B cell (primary cell): ENCODE measurements around the gene ITGB8. TPM values are rescaled to one million over a fixed set of nuclear protein-coding genes. Genes with fewer than 3 reads are reported as not detected.

Experiments used
- ATAC-seq: fragments of 200-7000 bp; cut with Tn5 transposase; one replicate; pipeline ENCODE4 v1.10.0; 2021; ENCODE audit warnings: low read depth, mild to moderate bottlenecking, moderate number of reproducible peaks, moderate library complexity
- CTCF ChIA-PET: fragments of 350-600 bp; sonication (Branson Sonifier 250); formaldehyde crosslinking; loops from one replicate; lab custom pipeline; 2021; ENCODE audit warnings: antibody characterized with exemption, inconsistent platforms; lab: Charles Lee
- POLR2A ChIA-PET: fragments of 350-600 bp; sonication (Branson Sonifier 250); formaldehyde crosslinking; loops from one replicate; lab custom pipeline; 2021; ENCODE audit warnings: antibody characterized with exemption; lab: Charles Lee
- DNase-seq: peaks from one replicate; pipeline ENCODE4 v3.0.0; 2013
- H2AFZ ChIP-seq: 2 replicates; pipeline ENCODE4 v1.6.1; 2012; ENCODE audit warnings: mild to moderate bottlenecking, low read depth, low read length; ENCODE audit not compliant: insufficient read depth, poor library complexity, severe bottlenecking
- H3K27ac ChIP-seq, 2 donors: 1 replicate in 1 of 2; 2 replicates in 1 of 2; pipeline ENCODE4 v1.5.1; 2012 to 2013; ENCODE audit warnings: low read length in 2 of 2, mild to moderate bottlenecking in 2 of 2, moderate library complexity in 1 of 2
- H3K27me3 ChIP-seq, 4 experiments: fragments of 200-600 bp in 1 of 4; sonication (generic) in 1 of 4; replicated peaks in 1 of 4; 1 replicate in 2 of 4; 2 replicates in 2 of 4; pipeline versions ENCODE4 v1.6.1 to v1.7.0; 2013 to 2016; ENCODE audit warnings: low read length in 3 of 4, mild to moderate bottlenecking in 2 of 4, mixed read lengths in 1 of 4, moderate library complexity in 1 of 4; ENCODE audit not compliant: insufficient read depth in 4 of 4, control insufficient read depth in 3 of 4; ENCODE audit errors: control extremely low read depth in 1 of 4
- H3K36me3 ChIP-seq, 2 experiments: replicated peaks in 1 of 2; 1 replicate in 1 of 2; 2 replicates in 1 of 2; pipeline versions ENCODE4 v1.6.1 to v1.7.1; 2013; ENCODE audit warnings: low read length in 1 of 2; ENCODE audit not compliant: insufficient read depth in 2 of 2, control insufficient read depth in 1 of 2; ENCODE audit errors: control extremely low read depth in 1 of 2, extremely low read depth in 1 of 2
- H3K4me1 ChIP-seq, 2 donors: fragments of 200-600 bp in 1 of 2; sonication (generic) in 1 of 2; 1 replicate in 1 of 2; 2 replicates in 1 of 2; pipeline versions ENCODE4 v1.5.1 to v1.6.1; 2013 to 2017; ENCODE audit warnings: low read length in 2 of 2; ENCODE audit not compliant: control insufficient read depth in 2 of 2, insufficient read depth in 2 of 2
- H3K4me2 ChIP-seq: replicated peaks from 2 replicates; pipeline ENCODE3; 2012; ENCODE audit warnings: mild to moderate bottlenecking, low read depth, low read length; ENCODE audit not compliant: poor library complexity, severe bottlenecking
- H3K4me3 ChIP-seq, 5 experiments: fragments of 200-600 bp in 1 of 5; sonication (generic) in 1 of 5; 1 replicate in 3 of 5; 2 replicates in 2 of 5; pipeline versions ENCODE4 v1.5.1 to v1.7.0; 2011 to 2016; ENCODE audit warnings: low read length in 4 of 5, mild to moderate bottlenecking in 4 of 5, low read depth in 2 of 5, control low read depth in 1 of 5, moderate library complexity in 1 of 5; ENCODE audit not compliant: insufficient read depth in 1 of 5; ENCODE audit errors: control extremely low read depth in 1 of 5, extremely low read depth in 1 of 5
- H3K79me2 ChIP-seq: fragments of 200-600 bp; sonication (generic); one replicate; pipeline ENCODE4 v1.6.0; 2016; ENCODE audit warnings: low read length; ENCODE audit not compliant: control insufficient read depth, insufficient read depth
- H3K9ac ChIP-seq: fragments of 200-600 bp; sonication (generic); 2 replicates; pipeline ENCODE4 v1.6.1; 2017; ENCODE audit warnings: mild to moderate bottlenecking, low read length, moderate library complexity
- H3K9me3 ChIP-seq, 3 donors: one replicate each; pipeline versions ENCODE4 v1.6.1 to v1.7.1; 2013; ENCODE audit warnings: low read length in 2 of 3; ENCODE audit not compliant: control insufficient read depth in 2 of 3, insufficient read depth in 1 of 3; ENCODE audit errors: control extremely low read depth in 1 of 3
- H4K20me1 ChIP-seq: 2 replicates; pipeline ENCODE4 v1.6.0; 2012; ENCODE audit warnings: mild to moderate bottlenecking, low read length; ENCODE audit not compliant: insufficient read depth, control insufficient read depth, poor library complexity, severe bottlenecking
- H3K27ac Mint-ChIP-seq: one replicate; pipeline ENCODE4 v1.8.0; 2021; ENCODE audit warnings: mixed read lengths
- H3K27me3 Mint-ChIP-seq: one replicate; pipeline ENCODE4 v1.8.0; 2021; ENCODE audit warnings: mixed read lengths
- H3K4me1 Mint-ChIP-seq: one replicate; pipeline ENCODE4 v1.8.0; 2021; ENCODE audit warnings: mixed read lengths
- H3K4me3 Mint-ChIP-seq: one replicate; pipeline ENCODE4 v1.8.0; 2021; ENCODE audit warnings: mixed read lengths
- H3K9me3 Mint-ChIP-seq: one replicate; pipeline ENCODE4 v1.8.0; 2022; ENCODE audit warnings: mixed read lengths; ENCODE audit not compliant: insufficient read depth
- CTCF ChIP-seq: fragments of 200-600 bp; IDR thresholded peaks from one replicate; pipeline ENCODE4 v1.8.0; 2022; ENCODE audit warnings: antibody characterized with exemption, mild to moderate bottlenecking
- EZH2 ChIP-seq: IDR thresholded peaks from 2 replicates; pipeline ENCODE4 v1.6.1; 2012; ENCODE audit warnings: borderline replicate concordance, low read depth, mild to moderate bottlenecking, moderate library complexity, low read length; ENCODE audit not compliant: insufficient read depth, poor library complexity, severe bottlenecking
- WGBS: methylation state at CpG from one replicate; pipeline ENCODE4 v1.1.5; 2013; ENCODE audit warnings: missing lambda C conversion rate; ENCODE audit not compliant: insufficient coverage; 5-methylcytosine and 5-hydroxymethylcytosine counted together
- intact Hi-C: fragments of 100-400 bp; cut with micrococcal nuclease; formaldehyde crosslinking; loops from one replicate; pipeline ENCODE4 v1.10.0; 2022
- polyA plus RNA-seq: library from polyadenylated mRNA; depleted of rRNA; stranded (reverse); fragments of >200 nt; gene quantifications from 2 replicates; pipeline ENCODE4 v1.2.3, GENCODE V29; 2012
- total RNA-seq, 2 donors: library from RNA; stranded (reverse); fragments of 120-200 nt in 1 of 2; gene quantifications; 1 replicate in 1 of 2; 2 replicates in 1 of 2; pipeline versions ENCODE4 v1.2.3 to v1.2.4, GENCODE V29; 2013 to 2022

Gene ITGB8
- total and polyA plus RNA-seq, 2 donors (not counting 1 experiment from before 2014, with no cell fraction given), result 0.01 to 0.30 TPM

GRCh38 chr7:20442951-20443350 lies 112.3 kb downstream of the ITGB8 start:
- no peak overlapping the region for H3K4me2 ChIP-seq
- no peak overlapping the region for H2AFZ ChIP-seq
- H3K27me3 ChIP-seq, result peaks cover 0 to 9% (median 0%) of the 10 kb centered on the region in 4 experiments
- 90% methylated on average over 5 of the region's 8 CpGs for WGBS
- no peaks in the 10 kb centered on the region for H4K20me1 ChIP-seq
- POLR2A ChIA-PET, result no interaction called here
- no peaks in the 10 kb centered on the region for H3K36me3 ChIP-seq
- no peaks in the 10 kb centered on the region for H3K79me2 ChIP-seq
- Mint-ChIP-seq H3K9me3 (no peaks in the 10 kb centered on the region), H3K27me3 (peaks cover 4% of the 10 kb centered on the region), H3K4me3 (no peak overlapping the region), H3K27ac (no peak overlapping the region), H3K4me1 (peaks cover 17% of the 10 kb centered on the region)
- H3K4me3 ChIP-seq, result no peak overlapping the region
- no peak overlapping the region for H3K9ac ChIP-seq
- peaks cover 16 to 19% of the 10 kb centered on the region in 2 donors for H3K4me1 ChIP-seq
- ATAC-seq, result no peak
- CTCF ChIA-PET, result no interaction called here
- peaks cover 0 to 6% (median 0%) of the 10 kb centered on the region in 3 donors for H3K9me3 ChIP-seq
- no peak overlapping the region for H3K27ac ChIP-seq
- no peak for DNase-seq
- intact Hi-C loops, result no loop called here
- no peak for TF ChIP-seq EZH2
- TF ChIP-seq CTCF, result no peak

- Histone ChIP-seq H4K20me1 (no peaks in the 10 kb centered on the region), H3K9ac (no peak overlapping the region), H3K4me1 (peaks cover 6 to 7% of the 10 kb centered on the region in 2 donors), H2AFZ (no peak overlapping the region), H3K9me3 (peaks cover 0 to 6% (median 0%) of the 10 kb centered on the region in 3 donors), H3K36me3 (no peaks in the 10 kb centered on the region), H3K4me3 (no peak overlapping the region), H3K4me2 (no peak overlapping the region), H3K79me2 (no peaks in the 10 kb centered on the region), H3K27ac (no peak overlapping the region), H3K27me3 (peaks cover 0 to 9% (median 0%) of the 10 kb centered on the region in 4 experiments)
- no peak for DNase-seq
- Mint-ChIP-seq H3K4me3 (no peak overlapping the region), H3K27ac (no peak overlapping the region), H3K9me3 (no peaks in the 10 kb centered on the region), H3K4me1 (peaks cover 6% of the 10 kb centered on the region), H3K27me3 (peaks cover 9% of the 10 kb centered on the region)
- ChIA-PET CTCF (no interaction called here), POLR2A (no interaction called here)
- intact Hi-C loops, result no loop called here
- no peak for TF ChIP-seq EZH2
- TF ChIP-seq CTCF, result no peak
- WGBS, result 77% methylated on average over 1 of the region's 2 CpGs
- ATAC-seq, result no peak
Observed at GRCh38 chr7:20444030-20444800, 113.5 kb downstream of the ITGB8 start.
